Ecto neural progenitor cell (in vitro differentiated cells): ENCODE measurements around the gene DDX31.
"Not testable (repeated sequence)": the region's sequence is repeated elsewhere in the genome, so short reads cannot be mapped to it uniquely, and the experiment has no call there.

ENCODE experiments used
- DNase-seq: peaks from one replicate; pipeline ENCODE4 v3.0.0-alpha.2; 2018; ENCODE audit warnings: low spot score

DDX31 gene

DNA sequence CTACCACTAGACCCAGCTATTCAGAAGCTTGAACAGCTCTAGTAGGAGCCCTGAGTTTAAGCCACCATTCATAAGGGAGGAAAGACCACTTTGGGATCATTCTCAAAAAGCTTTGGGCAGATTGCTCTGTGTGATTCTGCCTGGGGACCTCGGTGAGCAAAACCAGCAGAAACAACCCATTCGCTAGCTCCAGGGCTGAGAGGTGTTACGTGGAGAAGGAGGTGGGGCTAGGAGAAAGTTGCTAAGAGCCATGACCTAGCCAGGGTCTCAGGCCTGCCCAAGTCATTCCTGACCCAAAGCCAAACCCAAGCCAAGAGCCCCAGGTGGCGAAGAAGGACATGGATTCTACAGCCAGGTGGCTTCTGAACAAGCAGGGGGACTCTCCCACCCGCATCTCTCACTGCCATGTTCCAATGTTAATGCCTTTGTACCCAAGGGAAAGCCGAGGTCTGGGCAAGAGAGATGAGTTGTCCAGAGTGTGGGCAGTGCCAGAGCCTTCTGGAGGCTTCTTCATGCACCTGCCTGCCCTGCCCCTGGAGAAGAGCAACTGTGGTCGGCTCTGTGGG, 91.3 kb downstream of the DDX31 start:
- no peak for DNase-seq

GRCh38 chr9:132577119-132577518, 92.7 kb downstream of the DDX31 start:
- no peak for DNase-seq

DNA sequence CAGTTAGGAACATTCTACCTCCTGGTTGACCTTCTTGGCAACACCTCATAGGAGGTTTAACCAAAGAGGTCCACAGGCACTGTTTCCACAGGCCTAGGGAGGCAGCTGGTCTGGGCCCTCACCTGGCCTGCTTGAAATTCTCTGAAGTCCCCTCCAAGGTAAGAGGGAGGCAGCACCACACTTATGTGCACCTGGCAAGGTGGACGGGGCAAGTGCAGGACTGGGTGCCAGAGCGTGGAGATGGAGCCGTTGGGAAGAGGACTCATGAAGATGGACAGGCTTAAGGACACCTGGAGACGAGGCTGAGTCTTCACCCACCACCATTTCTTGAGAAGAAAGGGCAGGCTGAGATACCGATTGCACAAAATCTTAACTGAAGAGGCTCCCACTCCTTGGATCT, 94.0 kb downstream of the DDX31 start:
- no peak for DNase-seq

DNA sequence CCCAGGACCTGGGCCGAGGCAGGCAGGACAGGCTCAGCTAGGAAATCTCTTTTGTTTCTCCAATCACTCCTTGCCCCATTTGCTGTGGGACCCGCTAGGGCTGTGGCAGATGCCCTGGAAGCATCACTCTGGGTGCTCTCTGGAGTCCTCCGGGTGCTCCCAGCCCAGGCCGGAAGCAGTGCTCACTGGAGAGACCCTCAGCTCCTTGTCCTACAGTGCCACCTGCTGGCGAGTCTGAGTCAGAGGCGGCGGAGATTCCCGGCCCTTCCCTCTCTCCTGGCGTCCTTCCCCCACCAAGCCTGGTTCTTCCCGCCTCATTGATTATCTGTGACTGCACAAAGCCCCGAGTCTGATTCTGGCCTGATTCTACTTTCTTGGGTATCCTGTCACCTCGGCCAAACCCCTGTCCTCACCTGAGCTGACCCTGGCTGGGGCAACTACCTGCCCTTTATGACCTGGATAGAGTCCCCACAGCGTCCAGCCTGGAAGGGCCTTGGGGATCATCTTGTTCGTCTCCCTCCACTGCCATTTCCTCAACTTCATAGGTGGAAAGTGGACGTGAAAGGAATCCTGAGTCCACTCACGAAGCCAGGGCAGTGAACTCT, 94.7 kb downstream of the DDX31 start:
- DNase-seq = peak; percentile 93

GRCh38 chr9:132572921-132573320, 96.9 kb downstream of the DDX31 start:
- no peak for DNase-seq

- no peak for DNase-seq
Measured at GRCh38 chr9:132571806-132572600, 97.8 kb downstream of the DDX31 start.

GRCh38 chr9:132568787-132569186, 101.0 kb downstream of the DDX31 start:
- DNase-seq = not testable (repeated sequence)

GRCh38 chr9:132564526-132564925, 105.3 kb downstream of the DDX31 start:
- no peak for DNase-seq

DNA sequence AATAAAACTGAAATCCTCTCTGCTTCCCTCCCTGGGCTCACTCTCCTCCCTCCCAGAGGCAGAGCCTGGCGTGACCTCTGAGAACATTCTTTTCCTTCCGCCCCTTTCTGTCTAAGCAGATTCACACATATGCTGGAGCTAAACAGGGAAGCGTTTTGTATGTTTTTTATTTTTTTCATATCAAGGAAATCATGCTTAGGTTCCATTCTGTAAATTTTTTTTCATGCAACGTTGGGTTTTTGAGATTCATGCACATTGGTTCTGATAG, 107.5 kb downstream of the DDX31 start:
- DNase-seq = no peak

DNA sequence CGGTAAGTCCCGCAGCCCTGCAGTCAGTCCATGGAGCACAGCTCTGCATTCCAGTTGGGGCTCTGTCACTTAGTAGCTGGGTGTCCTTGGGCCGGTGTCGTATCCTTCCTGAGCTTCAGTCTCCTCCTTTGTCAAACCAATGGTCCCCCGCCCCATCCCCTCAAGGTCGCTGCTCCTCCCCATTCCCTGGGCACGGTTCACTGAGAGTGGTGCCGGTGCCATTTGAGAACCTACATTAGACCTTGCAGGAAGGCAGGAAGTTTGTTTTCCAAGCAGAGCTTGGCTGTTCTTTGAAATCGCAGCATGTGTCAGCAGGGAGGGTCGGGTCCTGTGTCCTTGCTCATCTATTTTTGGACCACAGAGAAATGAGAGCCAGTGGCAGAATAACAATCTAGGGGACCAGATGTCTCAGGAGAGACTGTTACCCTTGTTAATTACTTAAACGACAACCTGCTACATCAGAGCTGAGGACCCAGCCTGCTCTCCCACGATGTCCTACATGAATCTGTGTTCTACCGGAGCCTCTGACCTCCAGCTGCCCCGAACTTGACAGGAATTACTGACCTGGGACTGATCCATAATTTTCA, 109.1 kb downstream of the DDX31 start:
- no peak for DNase-seq

DNA sequence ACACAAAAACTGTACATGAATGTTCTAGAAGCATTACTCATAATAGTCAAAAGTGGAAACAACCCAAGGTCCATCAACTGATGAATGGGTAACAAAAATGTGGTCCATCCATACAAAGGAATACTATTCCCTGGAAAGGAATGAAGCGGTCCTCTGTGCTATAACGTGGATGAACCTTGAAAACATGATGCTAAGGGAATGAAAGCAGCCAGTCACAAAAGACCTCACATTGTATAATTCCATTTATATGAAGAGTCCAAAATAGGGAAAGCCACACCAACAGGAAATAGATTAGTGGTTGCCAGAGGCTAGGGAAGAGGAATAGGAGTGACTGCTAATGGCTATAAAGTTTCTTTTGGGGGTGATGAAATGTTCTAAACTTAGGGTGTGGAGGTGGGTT, 110.1 kb downstream of the DDX31 start:
- no peak for DNase-seq

GRCh38 chr9:132557159-132557558, 112.6 kb downstream of the DDX31 start:
- DNase-seq = no peak

GRCh38 chr9:132556714-132557113, 113.1 kb downstream of the DDX31 start:
- DNase-seq = no peak

- no peak for DNase-seq
Measured at GRCh38 chr9:132556235-132556634, 113.5 kb downstream of the DDX31 start.

- no peak for DNase-seq
Measured at GRCh38 chr9:132555528-132555927, 114.3 kb downstream of the DDX31 start.

GRCh38 chr9:132554755-132555154, 115.0 kb downstream of the DDX31 start:
- no peak for DNase-seq

DNA sequence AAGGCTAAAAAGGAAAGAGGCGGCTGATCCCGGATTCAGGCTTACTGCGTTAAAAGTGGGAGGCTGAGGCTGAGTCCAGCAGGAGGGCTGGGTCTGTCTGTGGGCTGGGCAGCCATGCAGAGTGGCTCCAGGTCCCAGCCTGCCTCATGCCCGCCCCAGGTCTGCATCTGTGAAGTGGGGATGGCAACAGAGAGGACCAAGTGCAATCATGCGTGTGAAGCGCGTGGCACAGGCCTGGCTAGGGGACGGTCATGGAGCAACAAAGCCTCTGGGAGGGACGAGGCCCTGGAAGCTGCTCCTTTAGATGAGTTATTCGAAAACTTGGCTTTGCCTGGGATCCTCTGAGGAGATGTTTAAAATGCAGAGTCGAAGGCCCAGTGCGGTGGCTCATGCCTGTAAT, 117.7 kb downstream of the DDX31 start:
- DNase-seq = no peak

- no peak for DNase-seq
Measured at GRCh38 chr9:132551556-132551955, 118.2 kb downstream of the DDX31 start.

GRCh38 chr9:132548751-132549640, 120.8 kb downstream of the DDX31 start:
- no peak for DNase-seq

- DNase-seq = no peak
Measured at GRCh38 chr9:132547976-132548730, 121.6 kb downstream of the DDX31 start.

DNA sequence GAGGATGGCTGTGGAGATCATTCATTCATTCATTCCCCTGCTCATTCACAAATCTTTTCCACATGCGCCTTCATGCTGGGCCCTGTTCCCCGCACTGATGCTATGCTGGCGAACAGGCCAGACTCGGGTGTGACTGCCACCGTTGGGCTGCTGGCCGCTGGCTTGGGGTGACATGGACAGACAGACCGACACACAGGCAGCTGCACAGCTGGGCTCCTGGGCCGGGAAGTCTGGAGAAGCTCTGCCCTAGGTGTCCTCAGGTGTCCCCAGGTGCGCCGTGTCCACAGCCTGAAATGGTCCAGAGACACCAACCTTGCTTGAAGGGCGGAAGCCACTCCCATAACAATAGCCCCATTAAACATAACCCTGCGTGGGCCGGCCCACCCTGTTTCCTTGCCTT, 122.3 kb downstream of the DDX31 start:
- no peak for DNase-seq

GRCh38 chr9:132547052-132547431, 122.7 kb downstream of the DDX31 start:
- DNase-seq = no peak
